Fibroblast of lung (primary cell): Measurements from ENCODE around the gene LIN7C. TPM values are rescaled to one million over a fixed set of nuclear protein-coding genes. Genes with fewer than 3 reads are reported as not detected.

ENCODE experiments used
- DNase-seq, 2 donors: peaks; one replicate each; pipeline versions ENCODE4 v3.0.0 to v3.0.0-alpha.2; 2010; ENCODE audit warnings: low read depth in 2 of 2
- H2AFZ ChIP-seq: 2 replicates; pipeline ENCODE4 v1.5.1; 2012; ENCODE audit warnings: low read length, control low read depth, inconsistent platforms
- H3K27ac ChIP-seq: 2 replicates; pipeline ENCODE4 v1.5.1; 2011; ENCODE audit warnings: low read length, control low read depth; ENCODE audit not compliant: insufficient read depth
- H3K27me3 ChIP-seq: 2 replicates; pipeline ENCODE4 v1.5.1; 2011; ENCODE audit warnings: mild to moderate bottlenecking, low read length; ENCODE audit not compliant: control insufficient read depth, insufficient read depth
- H3K36me3 ChIP-seq: 2 replicates; pipeline ENCODE4 v1.5.1; 2011; ENCODE audit warnings: low read length; ENCODE audit not compliant: control insufficient read depth, insufficient read depth
- H3K4me1 ChIP-seq: 2 replicates; pipeline ENCODE4 v1.5.1; 2011; ENCODE audit warnings: low read length; ENCODE audit not compliant: control insufficient read depth, insufficient read depth; ENCODE audit errors: extremely low read depth
- H3K4me2 ChIP-seq: 2 replicates; pipeline ENCODE4 v1.5.1; 2011; ENCODE audit warnings: low read length, control low read depth; ENCODE audit not compliant: insufficient read depth; ENCODE audit errors: extremely low read depth
- H3K4me3 ChIP-seq, 4 experiments: fragments of 200-600 bp in 1 of 4; sonication (generic) in 1 of 4; replicated peaks in 1 of 4; 2 replicates each; pipeline ENCODE4 v1.5.1; 2011 to 2016; ENCODE audit warnings: low read length in 4 of 4, low read depth in 3 of 4, mild to moderate bottlenecking in 3 of 4, control low read depth in 2 of 4, inconsistent platforms in 1 of 4, mixed read lengths in 1 of 4; ENCODE audit not compliant: insufficient read depth in 1 of 4; ENCODE audit errors: control extremely low read depth in 1 of 4
- H3K79me2 ChIP-seq: 2 replicates; pipeline ENCODE4 v1.5.1; 2012; ENCODE audit warnings: mild to moderate bottlenecking, low read length, inconsistent platforms; ENCODE audit not compliant: control insufficient read depth, insufficient read depth
- H3K9ac ChIP-seq: 2 replicates; pipeline ENCODE4 v1.5.1; 2011; ENCODE audit warnings: mild to moderate bottlenecking, low read length, control low read depth; ENCODE audit not compliant: insufficient read depth
- H3K9me3 ChIP-seq: 2 replicates; pipeline ENCODE4 v1.5.1; 2012; ENCODE audit warnings: low read depth, low read length; ENCODE audit not compliant: control insufficient read depth, insufficient read depth
- H4K20me1 ChIP-seq: 2 replicates; pipeline ENCODE4 v1.5.1; 2011; ENCODE audit warnings: low read length; ENCODE audit not compliant: control insufficient read depth, insufficient read depth; ENCODE audit errors: extremely low read depth
- EZH2 ChIP-seq: IDR thresholded peaks from 2 replicates; pipeline ENCODE4 v1.5.1; 2012; ENCODE audit warnings: low read length, control low read depth, mild to moderate bottlenecking; ENCODE audit errors: missing control alignments
- polyA plus RNA-seq, 2 donors: library from polyadenylated mRNA; depleted of rRNA in 1 of 2; stranded (reverse) in 1 of 2; unstranded in 1 of 2; fragments of >200 nt; gene quantifications; 2 replicates each; pipeline ENCODE4 v1.2.1, GENCODE V29; 2011 to 2012; ENCODE audit warnings: missing spikeins in 1 of 2
- total RNA-seq: library from RNA; depleted of rRNA; stranded (reverse); fragments of >200 nt; gene quantifications from 2 replicates; pipeline ENCODE4 v1.2.1, GENCODE V29; 2014
- TF ChIP-seq, protein P1 (sequence below), 2 donors: IDR thresholded peaks in 1 of 2; conservative IDR thresholded peaks in 1 of 2; 1 replicate in 1 of 2; 2 replicates in 1 of 2; pipeline ENCODE4 v1.5.1; 2011 to 2012; ENCODE audit warnings: low read length in 2 of 2, control low read depth in 1 of 2, inconsistent platforms in 1 of 2, low read depth in 1 of 2, mild to moderate bottlenecking in 1 of 2

Gene LIN7C
- total and polyA plus RNA-seq, 2 donors (not counting 1 experiment from before 2014, with no cell fraction given) = 43.2 to 62.6 TPM

- no peak for TF ChIP-seq EZH2
- TF ChIP-seq, protein P1, sequence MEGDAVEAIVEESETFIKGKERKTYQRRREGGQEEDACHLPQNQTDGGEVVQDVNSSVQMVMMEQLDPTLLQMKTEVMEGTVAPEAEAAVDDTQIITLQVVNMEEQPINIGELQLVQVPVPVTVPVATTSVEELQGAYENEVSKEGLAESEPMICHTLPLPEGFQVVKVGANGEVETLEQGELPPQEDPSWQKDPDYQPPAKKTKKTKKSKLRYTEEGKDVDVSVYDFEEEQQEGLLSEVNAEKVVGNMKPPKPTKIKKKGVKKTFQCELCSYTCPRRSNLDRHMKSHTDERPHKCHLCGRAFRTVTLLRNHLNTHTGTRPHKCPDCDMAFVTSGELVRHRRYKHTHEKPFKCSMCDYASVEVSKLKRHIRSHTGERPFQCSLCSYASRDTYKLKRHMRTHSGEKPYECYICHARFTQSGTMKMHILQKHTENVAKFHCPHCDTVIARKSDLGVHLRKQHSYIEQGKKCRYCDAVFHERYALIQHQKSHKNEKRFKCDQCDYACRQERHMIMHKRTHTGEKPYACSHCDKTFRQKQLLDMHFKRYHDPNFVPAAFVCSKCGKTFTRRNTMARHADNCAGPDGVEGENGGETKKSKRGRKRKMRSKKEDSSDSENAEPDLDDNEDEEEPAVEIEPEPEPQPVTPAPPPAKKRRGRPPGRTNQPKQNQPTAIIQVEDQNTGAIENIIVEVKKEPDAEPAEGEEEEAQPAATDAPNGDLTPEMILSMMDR (conservative IDR thresholded peaks at IDR 0.05 in 1 of 2, IDR thresholded peaks at IDR 0.05 in 1 of 2; ENCODE audit: low read depth in 1 of 2, low read length in 2 of 2) = no peak
- Histone ChIP-seq H3K4me1 (no peaks in the 10 kb centered on the region), H3K9ac (no peak overlapping the region), H3K9me3 (no peaks in the 10 kb centered on the region), H3K79me2 (no peaks in the 10 kb centered on the region), H3K4me2 (no peak overlapping the region), H3K36me3 (no peaks in the 10 kb centered on the region), H3K27ac (no peak overlapping the region), H3K4me3 (no peak overlapping the region), H2AFZ (no peak overlapping the region), H3K27me3 (no peaks in the 10 kb centered on the region), H4K20me1 (no peaks in the 10 kb centered on the region)
- no peak for DNase-seq
These were observed 20.0 kb upstream of the LIN7C start for GRCh38 chr11:27526535-27526934.

DNA sequence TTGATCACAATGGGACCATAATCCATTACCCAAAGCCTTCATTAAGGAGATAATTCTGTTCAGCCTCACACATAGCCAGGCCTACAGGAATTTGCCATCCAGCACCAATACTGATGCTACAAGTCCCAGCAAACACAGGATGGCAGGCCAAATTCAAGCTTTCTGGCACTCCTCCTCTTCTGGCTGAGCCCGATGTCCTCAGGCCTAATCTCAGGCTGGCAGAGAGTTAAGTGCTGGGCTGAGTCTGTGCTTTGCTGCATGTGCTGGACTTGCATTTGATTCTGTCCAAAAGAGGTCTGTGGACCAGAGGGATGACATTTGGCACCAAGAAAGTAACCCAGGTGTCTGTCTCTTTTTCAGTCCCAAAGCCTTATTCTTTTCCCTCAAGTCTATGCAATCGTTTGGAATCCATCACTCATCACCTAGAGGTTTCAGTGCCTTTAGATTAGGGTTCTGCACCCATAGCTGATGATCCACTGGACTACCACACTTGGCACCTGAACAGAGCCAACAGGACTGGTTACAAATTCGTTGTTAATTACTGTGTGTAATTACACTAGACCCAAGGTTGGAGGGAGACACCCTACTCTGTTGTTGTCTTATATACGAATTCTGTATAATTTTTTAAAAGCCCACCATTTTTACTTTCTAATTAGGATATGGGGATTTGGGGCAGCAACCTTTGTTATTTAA, 19.4 kb upstream of the LIN7C start:
- Histone ChIP-seq H3K9ac (no peak overlapping the region), H3K9me3 (no peaks in the 10 kb centered on the region), H3K27ac (no peak overlapping the region), H3K4me3 (no peak overlapping the region), H3K4me1 (no peaks in the 10 kb centered on the region), H3K36me3 (no peaks in the 10 kb centered on the region), H4K20me1 (no peaks in the 10 kb centered on the region), H3K4me2 (no peak overlapping the region), H3K27me3 (no peaks in the 10 kb centered on the region), H3K79me2 (no peaks in the 10 kb centered on the region), H2AFZ (no peak overlapping the region)
- no peak for DNase-seq
- TF ChIP-seq, protein P1 (conservative IDR thresholded peaks at IDR 0.05 in 1 of 2, IDR thresholded peaks at IDR 0.05 in 1 of 2; ENCODE audit: low read depth in 1 of 2, low read length in 2 of 2) = no peak
- no peak for TF ChIP-seq EZH2

- no peaks in the 10 kb centered on the region for H3K27me3 ChIP-seq
- no peak overlapping the region for H3K9ac ChIP-seq
- DNase-seq = peak; percentile 27 to 63
- H2AFZ ChIP-seq = no peak overlapping the region
- no peak overlapping the region for H3K4me3 ChIP-seq
- H3K36me3 ChIP-seq = no peaks in the 10 kb centered on the region
- no peak overlapping the region for H3K27ac ChIP-seq
- no peak overlapping the region for H3K4me2 ChIP-seq
- H4K20me1 ChIP-seq = no peaks in the 10 kb centered on the region
- H3K79me2 ChIP-seq = no peaks in the 10 kb centered on the region
- no peaks in the 10 kb centered on the region for H3K4me1 ChIP-seq
- no peak for TF ChIP-seq EZH2
- TF ChIP-seq, protein P1 (conservative IDR thresholded peaks at IDR 0.05 in 1 of 2, IDR thresholded peaks at IDR 0.05 in 1 of 2; ENCODE audit: low read depth in 1 of 2, low read length in 2 of 2) = peak in 1 of 2 donors; percentile 22
- no peaks in the 10 kb centered on the region for H3K9me3 ChIP-seq
These were observed 17.6 kb upstream of the LIN7C start for GRCh38 chr11:27524155-27524554.
